CD4-positive, alpha-beta T cell (primary cell): Measurements from ENCODE around the gene GLRA2. TPM values are rescaled to one million over a fixed set of nuclear protein-coding genes. Genes with fewer than 3 reads are reported as not detected.

Experiments
- ATAC-seq: fragments of 200-7000 bp; cut with Tn5 transposase; one replicate; pipeline ENCODE4 v1.10.0; 2022; ENCODE audit warnings: mild to moderate bottlenecking; ENCODE audit not compliant: poor library complexity
- CTCF ChIA-PET: fragments of 350-600 bp; sonication (Branson Sonifier 250); formaldehyde crosslinking; loops from one replicate; lab custom pipeline; 2021; ENCODE audit warnings: antibody characterized with exemption, inconsistent platforms; lab: Charles Lee
- POLR2A ChIA-PET: fragments of 350-600 bp; sonication (Branson Sonifier 250); formaldehyde crosslinking; loops from one replicate; lab custom pipeline; 2021; ENCODE audit warnings: antibody characterized with exemption, inconsistent platforms; lab: Charles Lee
- DNase-seq, 14 experiments: peaks; one replicate each; pipeline ENCODE4 v3.0.0-alpha.2; 2013 to 2020; ENCODE audit warnings: mixed read lengths in 2 of 14
- H3K27ac ChIP-seq, 2 donors: one replicate each; pipeline versions ENCODE4 v1.5.1 to v1.7.0; 2013; ENCODE audit warnings: low read length in 2 of 2, low read depth in 1 of 2, mild to moderate bottlenecking in 1 of 2
- H3K27me3 ChIP-seq, 2 experiments: 1 replicate in 1 of 2; 2 replicates in 1 of 2; pipeline versions ENCODE4 v1.6.1 to v1.7.0; 2013; ENCODE audit warnings: low read length in 2 of 2, control low read depth in 1 of 2, mild to moderate bottlenecking in 1 of 2, moderate library complexity in 1 of 2; ENCODE audit not compliant: insufficient read depth in 2 of 2, control insufficient read depth in 1 of 2
- H3K36me3 ChIP-seq: one replicate; pipeline ENCODE4 v1.6.1; 2013; ENCODE audit warnings: low read length, control low read depth; ENCODE audit not compliant: insufficient read depth
- H3K4me1 ChIP-seq: one replicate; pipeline ENCODE4 v1.6.1; 2013; ENCODE audit warnings: low read length, control low read depth; ENCODE audit not compliant: insufficient read depth
- H3K4me3 ChIP-seq: one replicate; pipeline ENCODE4 v1.5.1; 2013; ENCODE audit warnings: mild to moderate bottlenecking, low read length, moderate library complexity
- H3K9me3 ChIP-seq, 2 experiments: 1 replicate in 1 of 2; 2 replicates in 1 of 2; pipeline versions ENCODE4 v1.6.1 to v1.7.0; 2013; ENCODE audit warnings: low read length in 2 of 2, mild to moderate bottlenecking in 2 of 2, control low read depth in 1 of 2, moderate library complexity in 1 of 2; ENCODE audit not compliant: control insufficient read depth in 1 of 2, insufficient read depth in 1 of 2
- H3K27ac Mint-ChIP-seq: one replicate; pipeline ENCODE4 v1.8.0; 2020; ENCODE audit warnings: mixed read lengths
- H3K27me3 Mint-ChIP-seq: one replicate; pipeline ENCODE4 v1.8.0; 2021; ENCODE audit warnings: mixed read lengths
- H3K36me3 Mint-ChIP-seq: one replicate; pipeline ENCODE4 v1.8.0; 2021; ENCODE audit warnings: low read depth, mixed read lengths
- H3K4me1 Mint-ChIP-seq: one replicate; pipeline ENCODE4 v1.8.0; 2021; ENCODE audit warnings: low read depth, mixed read lengths
- H3K4me3 Mint-ChIP-seq: one replicate; pipeline ENCODE4 v1.8.0; 2020; ENCODE audit warnings: mild to moderate bottlenecking, mixed read lengths
- H3K9me3 Mint-ChIP-seq: one replicate; pipeline ENCODE4 v1.8.0; 2020; ENCODE audit warnings: mixed read lengths
- intact Hi-C, 2 experiments: fragments of 100-400 bp; cut with DNase I in 1 of 2; cut with micrococcal nuclease in 1 of 2; formaldehyde crosslinking; loops; one replicate each; pipeline versions ENCODE4 v1.15.1 to v1.9.0; 2023 to 2025; cut with DNase I, micrococcal nuclease
- polyA plus RNA-seq, 2 donors: library from polyadenylated mRNA; unstranded; fragments of 120-200 nt; gene quantifications; one replicate each; pipeline ENCODE4 v1.2.1, GENCODE V29; 2013
- total RNA-seq, 174 experiments: library from RNA in 2 of 174; stranded (reverse) in 2 of 174; gene quantifications; one replicate each; pipeline ENCODE4 v1.2.3 and lab custom pipeline; 2021 to 2026
- TF ChIP-seq, protein P1 (sequence below): fragments of 200-600 bp; IDR thresholded peaks from one replicate; pipeline ENCODE4 v1.8.0; 2022; ENCODE audit warnings: antibody characterized with exemption, mild to moderate bottlenecking

GLRA2 gene
- total RNA-seq, result not detected
- not detected for polyA plus RNA-seq (2013, experiment 1 of 2)
- not detected for polyA plus RNA-seq (2013, experiment 2 of 2)
- 0 to 0.12 (median 0) reads per million in 172 experiments for total RNA-seq (lab: John Stamatoyannopoulos, UW)

DNA sequence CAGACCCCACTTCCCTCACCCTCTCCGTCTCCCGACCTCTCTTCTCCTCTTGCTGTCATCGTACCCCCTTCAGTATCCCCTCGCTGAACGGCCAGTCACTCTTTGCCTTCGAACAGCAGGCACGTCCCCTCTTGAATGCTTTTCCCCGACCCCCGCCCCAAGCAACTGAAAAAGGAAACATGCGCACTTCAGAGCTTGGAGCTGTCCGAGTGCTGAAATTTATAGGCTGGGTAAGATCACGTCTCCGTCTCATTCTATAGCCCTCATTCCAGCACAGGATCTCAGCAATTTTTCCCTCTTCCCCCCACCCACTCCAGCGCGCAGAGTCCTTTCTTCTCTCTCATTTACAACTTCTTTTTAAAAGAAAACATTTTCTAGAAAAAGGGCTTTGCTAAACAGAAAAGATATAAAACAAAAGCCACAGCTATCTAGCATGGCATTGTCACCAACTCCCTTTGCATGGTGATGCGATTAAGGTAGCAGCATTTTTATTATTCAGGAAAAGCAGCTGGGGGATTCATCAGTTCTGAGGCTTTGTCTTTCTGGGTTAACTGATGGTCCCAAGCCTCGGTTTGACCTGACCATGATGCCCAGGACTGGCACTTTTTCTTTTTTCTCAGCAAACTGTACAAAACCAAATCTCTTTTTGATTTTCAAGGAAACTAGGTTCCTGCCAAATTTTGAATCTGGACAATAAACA lies at the start of gene GLRA2:
GLRA2 (plus strand) TSS at position 247 of the 700 bp plus-strand sequence. CDS start 522 bp downstream, outside the sequence.
- DNase-seq, result peak in 3 of 14 experiments; percentile 0 to 14 (median 7)
- TF ChIP-seq, protein P1, sequence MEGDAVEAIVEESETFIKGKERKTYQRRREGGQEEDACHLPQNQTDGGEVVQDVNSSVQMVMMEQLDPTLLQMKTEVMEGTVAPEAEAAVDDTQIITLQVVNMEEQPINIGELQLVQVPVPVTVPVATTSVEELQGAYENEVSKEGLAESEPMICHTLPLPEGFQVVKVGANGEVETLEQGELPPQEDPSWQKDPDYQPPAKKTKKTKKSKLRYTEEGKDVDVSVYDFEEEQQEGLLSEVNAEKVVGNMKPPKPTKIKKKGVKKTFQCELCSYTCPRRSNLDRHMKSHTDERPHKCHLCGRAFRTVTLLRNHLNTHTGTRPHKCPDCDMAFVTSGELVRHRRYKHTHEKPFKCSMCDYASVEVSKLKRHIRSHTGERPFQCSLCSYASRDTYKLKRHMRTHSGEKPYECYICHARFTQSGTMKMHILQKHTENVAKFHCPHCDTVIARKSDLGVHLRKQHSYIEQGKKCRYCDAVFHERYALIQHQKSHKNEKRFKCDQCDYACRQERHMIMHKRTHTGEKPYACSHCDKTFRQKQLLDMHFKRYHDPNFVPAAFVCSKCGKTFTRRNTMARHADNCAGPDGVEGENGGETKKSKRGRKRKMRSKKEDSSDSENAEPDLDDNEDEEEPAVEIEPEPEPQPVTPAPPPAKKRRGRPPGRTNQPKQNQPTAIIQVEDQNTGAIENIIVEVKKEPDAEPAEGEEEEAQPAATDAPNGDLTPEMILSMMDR, result no peak
- Histone ChIP-seq H3K4me1 (no peaks in the 10 kb centered on the region), H3K27ac (no peak within 1 kb of the TSS), H3K9me3 (no peaks in the 10 kb centered on the region), H3K36me3 (no peaks in the 10 kb centered on the region), H3K4me3 (no peak within 1 kb of the TSS), H3K27me3 (peaks cover 0 to 3% of the 10 kb centered on the region in 2 experiments)
- Mint-ChIP-seq H3K4me3 (no peak within 1 kb of the TSS), H3K27me3 (peaks cover 9% of the 10 kb centered on the region), H3K36me3 (no peaks in the 10 kb centered on the region), H3K9me3 (no peaks in the 10 kb centered on the region), H3K27ac (no peak within 1 kb of the TSS), H3K4me1 (no peaks in the 10 kb centered on the region)
- intact Hi-C loops, result loop anchor here in 1 of 2 experiments (5.0 kb wide), 1 partner anchor 492 kb away; no protein-coding TSS in a partner anchor
- no peak for ATAC-seq
- POLR2A ChIA-PET, result no interaction called here
- CTCF ChIA-PET, result no interaction called here

DNA sequence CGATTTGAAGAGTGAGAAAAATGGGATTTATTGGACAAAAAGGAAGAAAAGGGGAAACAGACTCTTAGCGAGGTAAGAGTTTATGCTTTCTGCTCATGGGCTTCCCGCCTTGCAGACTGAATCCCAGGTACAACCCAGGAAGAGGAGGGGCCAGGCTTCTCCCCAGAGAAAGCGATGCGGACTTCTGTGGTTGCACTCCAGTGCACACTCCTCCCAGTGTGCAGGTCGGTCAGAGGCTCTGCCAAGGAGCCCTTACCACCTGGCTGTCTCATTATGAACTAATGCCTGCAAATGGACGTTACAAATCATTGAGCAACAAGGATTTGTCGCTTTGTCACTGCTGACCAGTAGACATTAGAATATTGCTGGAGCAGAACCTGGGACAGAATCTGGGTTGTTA lies 39.9 kb upstream of the GLRA2 start:
- H3K27me3 ChIP-seq, result no peaks in the 10 kb centered on the region
- Mint-ChIP-seq H3K4me1 (no peaks in the 10 kb centered on the region), H3K9me3 (no peaks in the 10 kb centered on the region), H3K36me3 (no peaks in the 10 kb centered on the region), H3K27me3 (no peaks in the 10 kb centered on the region), H3K27ac (no peak overlapping the region), H3K4me3 (no peak overlapping the region)
- ChIA-PET CTCF (no interaction called here), POLR2A (no interaction called here)
- intact Hi-C loops, result no loop called here
- H3K36me3 ChIP-seq, result no peaks in the 10 kb centered on the region
- TF ChIP-seq, protein P1, result no peak
- H3K27ac ChIP-seq, result no peak overlapping the region
- no peak overlapping the region for H3K4me3 ChIP-seq
- H3K9me3 ChIP-seq, result no peaks in the 10 kb centered on the region
- ATAC-seq (no peak), DNase-seq (no peak)
- no peaks in the 10 kb centered on the region for H3K4me1 ChIP-seq

DNA sequence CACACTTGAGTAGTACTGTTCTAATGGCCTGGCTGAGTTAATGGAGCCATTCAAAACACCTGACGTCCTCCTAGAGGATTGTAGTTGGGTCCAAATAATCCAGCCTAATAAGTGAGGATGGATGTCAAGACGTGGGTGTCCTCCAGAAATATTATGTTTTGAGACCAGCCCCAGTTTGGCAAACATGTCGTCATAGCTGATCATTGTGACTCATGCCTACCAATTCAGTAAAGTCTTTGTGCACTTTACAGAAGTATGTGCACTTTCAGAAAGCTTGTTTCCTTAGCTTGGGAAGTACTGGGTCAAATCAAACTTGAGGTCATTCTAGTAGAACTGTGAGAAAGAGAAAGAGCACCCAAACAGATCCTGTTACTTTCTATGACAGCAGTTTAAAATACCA lies 37.6 kb upstream of the GLRA2 start:
- Mint-ChIP-seq H3K36me3 (no peaks in the 10 kb centered on the region), H3K4me3 (no peak overlapping the region), H3K9me3 (no peaks in the 10 kb centered on the region), H3K27me3 (no peaks in the 10 kb centered on the region), H3K27ac (no peak overlapping the region), H3K4me1 (peaks cover under 1% of the 10 kb centered on the region)
- TF ChIP-seq, protein P1, result no peak
- DNase-seq, result no peak
- Histone ChIP-seq H3K4me3 (no peak overlapping the region), H3K4me1 (peaks cover 2% of the 10 kb centered on the region), H3K27ac (no peak overlapping the region), H3K9me3 (no peaks in the 10 kb centered on the region), H3K27me3 (no peaks in the 10 kb centered on the region), H3K36me3 (no peaks in the 10 kb centered on the region)
- ATAC-seq, result no peak
- intact Hi-C loops, result no loop called here
- POLR2A ChIA-PET, result no interaction called here
- CTCF ChIA-PET, result no interaction called here
